Measurements from ENCODE around the gene CNTF. TPM values are rescaled to one million over a fixed set of nuclear protein-coding genes. Genes with fewer than 3 reads are reported as not detected.

CNTF gene
- total and polyA plus RNA-seq, 8 donors = 0.47 to 1.9 (median 0.77) TPM

DNA sequence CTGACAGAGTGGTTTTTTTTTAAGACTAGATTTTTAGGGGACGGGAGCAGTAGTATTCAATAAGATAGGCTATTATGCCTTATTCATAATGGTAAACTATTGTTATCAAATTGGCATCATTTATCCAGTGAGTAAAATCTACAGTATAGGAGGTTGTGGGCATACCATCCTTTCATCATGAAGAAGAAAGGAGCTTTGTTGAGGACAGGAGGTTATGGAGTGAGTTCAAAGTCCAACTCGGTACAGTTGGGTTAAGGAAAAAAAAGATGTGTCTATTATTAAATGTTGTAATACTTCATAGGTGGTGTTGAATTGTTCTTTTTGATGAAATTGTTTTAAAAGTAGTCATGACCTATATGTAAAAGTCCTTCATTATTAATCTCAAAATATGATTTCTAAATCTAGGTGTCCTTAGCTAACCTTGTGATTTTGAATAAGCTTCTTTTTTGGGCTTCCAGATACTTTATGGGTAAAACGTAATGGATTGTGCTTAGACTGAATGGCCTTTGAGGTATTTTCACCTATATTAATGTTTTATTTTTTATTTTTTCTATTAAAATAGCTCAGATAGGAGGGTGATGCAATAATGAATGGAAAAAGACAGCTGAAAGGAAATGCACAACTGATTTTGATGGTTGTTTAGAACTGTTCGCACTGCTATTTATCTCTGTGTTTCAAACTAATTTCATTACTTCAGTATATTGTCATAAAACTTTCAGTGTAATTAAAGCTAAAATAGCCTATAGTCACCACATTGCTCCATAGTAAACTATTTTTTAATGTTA, 15.3 kb upstream of the CNTF start:
- peaks cover 0 to 4% of the 10 kb centered on the region in 2 donors for H3K4me1 ChIP-seq
- no peaks in the 10 kb centered on the region for H3K9me3 ChIP-seq
- H3K27ac ChIP-seq = no peak overlapping the region
- TF ChIP-seq, protein P1, sequence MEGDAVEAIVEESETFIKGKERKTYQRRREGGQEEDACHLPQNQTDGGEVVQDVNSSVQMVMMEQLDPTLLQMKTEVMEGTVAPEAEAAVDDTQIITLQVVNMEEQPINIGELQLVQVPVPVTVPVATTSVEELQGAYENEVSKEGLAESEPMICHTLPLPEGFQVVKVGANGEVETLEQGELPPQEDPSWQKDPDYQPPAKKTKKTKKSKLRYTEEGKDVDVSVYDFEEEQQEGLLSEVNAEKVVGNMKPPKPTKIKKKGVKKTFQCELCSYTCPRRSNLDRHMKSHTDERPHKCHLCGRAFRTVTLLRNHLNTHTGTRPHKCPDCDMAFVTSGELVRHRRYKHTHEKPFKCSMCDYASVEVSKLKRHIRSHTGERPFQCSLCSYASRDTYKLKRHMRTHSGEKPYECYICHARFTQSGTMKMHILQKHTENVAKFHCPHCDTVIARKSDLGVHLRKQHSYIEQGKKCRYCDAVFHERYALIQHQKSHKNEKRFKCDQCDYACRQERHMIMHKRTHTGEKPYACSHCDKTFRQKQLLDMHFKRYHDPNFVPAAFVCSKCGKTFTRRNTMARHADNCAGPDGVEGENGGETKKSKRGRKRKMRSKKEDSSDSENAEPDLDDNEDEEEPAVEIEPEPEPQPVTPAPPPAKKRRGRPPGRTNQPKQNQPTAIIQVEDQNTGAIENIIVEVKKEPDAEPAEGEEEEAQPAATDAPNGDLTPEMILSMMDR (IDR thresholded peaks at IDR 0.05) = no peak
- no peaks in the 10 kb centered on the region for H3K27me3 ChIP-seq
- no peak overlapping the region for H3K4me3 ChIP-seq
- DNase-seq (no peak), ATAC-seq (no peak)
- peaks cover 6 to 25% of the 10 kb centered on the region in 2 donors for H3K36me3 ChIP-seq
- intact Hi-C loops (cut with DNase I) = no loop called here

DNA sequence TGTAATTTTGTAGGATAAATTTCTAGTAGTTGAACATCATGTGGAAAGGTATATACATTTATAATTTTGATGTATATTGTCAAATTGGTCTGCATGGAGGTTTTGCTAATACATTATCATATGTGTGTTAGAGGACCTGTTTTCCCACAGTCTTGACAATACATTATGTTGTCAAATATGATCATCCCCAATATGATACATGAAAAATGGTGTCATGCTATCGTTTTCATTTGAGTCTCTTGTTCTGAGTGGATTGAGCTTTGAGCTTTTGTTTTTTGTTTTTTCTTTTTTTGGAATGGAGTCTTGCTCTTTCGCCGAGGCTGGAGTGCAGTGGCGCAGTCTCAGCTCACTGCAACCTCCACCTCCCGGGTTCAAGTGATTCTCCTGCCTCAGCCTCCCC, 14.1 kb upstream of the CNTF start:
- Histone ChIP-seq H3K27ac (no peak overlapping the region), H3K4me1 (peaks cover 0 to 4% of the 10 kb centered on the region in 2 donors), H3K36me3 (peaks cover 6 to 37% of the 10 kb centered on the region in 2 donors), H3K9me3 (no peaks in the 10 kb centered on the region), H3K27me3 (no peaks in the 10 kb centered on the region), H3K4me3 (no peak overlapping the region)
- ATAC-seq = no peak
- TF ChIP-seq, protein P1 (IDR thresholded peaks at IDR 0.05) = no peak
- intact Hi-C loops (cut with DNase I) = no loop called here
- DNase-seq = no peak

DNA sequence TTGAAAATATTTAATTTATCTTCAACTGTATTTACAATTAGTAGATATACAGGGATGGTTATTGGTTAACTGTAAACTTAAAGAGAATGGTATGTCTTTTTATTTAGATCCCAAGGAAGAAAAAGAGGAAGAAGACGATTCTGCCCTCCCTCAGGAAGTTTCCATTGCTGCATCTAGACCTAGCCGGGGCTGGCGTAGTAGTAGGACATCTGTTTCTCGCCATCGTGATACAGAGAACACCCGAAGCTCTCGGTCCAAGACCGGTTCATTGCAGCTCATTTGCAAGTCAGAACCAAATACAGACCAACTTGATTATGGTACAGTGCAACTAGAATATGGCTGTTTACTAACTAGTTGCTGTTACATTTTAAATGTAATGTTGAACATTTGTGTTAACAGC, 12.7 kb upstream of the CNTF start:
- ATAC-seq (no peak), DNase-seq (no peak)
- no peak overlapping the region for H3K27ac ChIP-seq
- no peaks in the 10 kb centered on the region for H3K9me3 ChIP-seq
- H3K36me3 ChIP-seq = peaks cover 11 to 51% of the 10 kb centered on the region in 2 donors
- no peaks in the 10 kb centered on the region for H3K27me3 ChIP-seq
- peaks cover 0 to 4% of the 10 kb centered on the region in 2 donors for H3K4me1 ChIP-seq
- H3K4me3 ChIP-seq = no peak overlapping the region
- TF ChIP-seq, protein P1 (IDR thresholded peaks at IDR 0.05) = no peak
- intact Hi-C loops (cut with DNase I) = no loop called here

DNA sequence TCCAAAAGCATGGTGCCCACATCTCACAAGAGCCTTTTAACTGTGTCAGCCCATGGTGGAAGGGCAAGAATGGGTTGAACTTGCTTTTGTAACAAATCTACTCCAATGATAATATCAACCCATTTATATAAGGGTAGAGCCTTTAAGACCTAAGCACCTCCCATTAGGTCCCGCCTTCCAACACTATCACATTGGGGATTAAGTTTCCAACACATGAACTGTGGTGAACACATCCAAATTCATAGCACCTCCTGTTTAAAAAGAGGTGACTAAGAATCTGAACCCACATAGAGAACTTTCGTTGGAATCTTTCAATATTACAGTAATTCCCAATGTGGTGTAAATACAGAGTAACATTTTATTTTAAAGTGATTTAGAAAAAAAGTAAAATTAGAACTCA, 9.2 kb upstream of the CNTF start:
- peaks cover 13 to 86% of the 10 kb centered on the region in 2 donors for H3K36me3 ChIP-seq
- no peaks in the 10 kb centered on the region for H3K4me1 ChIP-seq
- no peaks in the 10 kb centered on the region for H3K9me3 ChIP-seq
- H3K27me3 ChIP-seq = no peaks in the 10 kb centered on the region
- H3K4me3 ChIP-seq = no peak overlapping the region
- TF ChIP-seq, protein P1 (IDR thresholded peaks at IDR 0.05) = no peak
- intact Hi-C loops (cut with DNase I) = no loop called here
- ATAC-seq (no peak), DNase-seq (no peak)
- no peak overlapping the region for H3K27ac ChIP-seq

DNA sequence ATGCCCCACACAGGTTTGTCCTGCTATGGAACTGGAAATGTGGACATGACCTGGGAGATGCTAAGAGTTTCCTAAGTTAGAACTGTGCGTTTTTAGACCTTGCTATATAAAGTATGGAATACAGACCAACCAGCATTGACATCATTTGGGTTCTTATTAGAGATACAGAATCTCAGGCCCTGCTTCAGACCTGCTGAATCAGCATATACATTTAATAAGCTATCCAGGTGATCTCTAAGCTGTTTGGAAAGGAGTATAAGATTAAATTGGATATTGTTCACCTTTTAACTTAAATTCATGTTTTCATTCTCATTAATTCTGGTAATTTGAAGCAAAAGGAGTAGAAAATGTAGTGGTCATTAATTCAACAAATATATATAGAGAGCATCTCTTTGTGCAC, 6.9 kb upstream of the CNTF start:
- peaks cover 13 to 100% of the 10 kb centered on the region in 2 donors for H3K36me3 ChIP-seq

More for the DNA sequence above, 6.9 kb upstream of the CNTF start:
- ATAC-seq = no peak
- H3K9me3 ChIP-seq = no peaks in the 10 kb centered on the region
- H3K27ac ChIP-seq = no peak overlapping the region
- no peaks in the 10 kb centered on the region for H3K4me1 ChIP-seq
- DNase-seq = no peak
- no peak overlapping the region for H3K4me3 ChIP-seq
- TF ChIP-seq, protein P1 (IDR thresholded peaks at IDR 0.05) = no peak
- intact Hi-C loops (cut with DNase I) = no loop called here
- H3K27me3 ChIP-seq = no peaks in the 10 kb centered on the region
